SK-N-SH (cell line): Measurements from ENCODE around the gene PDE4D.

Experiments
- CTCF ChIP-seq: fragments of 200-600 bp; sonication (generic); IDR thresholded peaks from 2 replicates; pipeline ENCODE4 v1.6.1; 2017; ENCODE audit warnings: antibody characterized with exemption, mild to moderate bottlenecking, moderate library complexity
- EZH2phosphoT487 ChIP-seq: fragments of 200-600 bp; sonication (generic); IDR thresholded peaks from 2 replicates; pipeline ENCODE4 v1.6.1; 2017; ENCODE audit warnings: low read depth, mixed run types, mild to moderate bottlenecking, antibody characterized with exemption, moderate library complexity, borderline replicate concordance
- POLR2AphosphoS5 ChIP-seq: IDR thresholded peaks from 2 replicates; pipeline ENCODE4 v1.6.1; 2012; ENCODE audit warnings: low read depth, low read length
- TAF1 ChIP-seq: IDR thresholded peaks from 2 replicates; pipeline ENCODE4 v1.6.1; 2012; ENCODE audit warnings: low read depth, mild to moderate bottlenecking, low read length, moderate library complexity, borderline replicate concordance

DNA sequence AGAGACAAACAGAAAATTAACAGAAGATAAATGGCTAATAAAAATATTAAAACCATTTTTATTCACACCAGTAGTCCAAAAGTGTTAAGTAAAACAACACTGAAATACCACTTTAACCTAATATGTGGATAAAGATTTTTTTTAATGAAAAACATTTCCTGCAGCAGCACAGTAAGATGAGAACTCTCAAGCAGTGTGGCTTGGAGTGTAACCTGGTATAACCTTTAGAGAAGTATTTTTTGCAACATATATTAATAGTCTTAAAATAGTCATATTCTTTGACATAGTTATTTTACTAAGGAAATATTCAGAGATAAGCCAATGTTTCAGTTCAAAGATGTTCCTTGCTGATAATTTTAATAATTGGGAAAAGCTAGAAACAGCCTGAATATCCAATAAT lies 644.4 kb downstream of the PDE4D start:
- no peak for TF ChIP-seq TAF1
- no peak for TF ChIP-seq EZH2phosphoT487
- no peak for TF ChIP-seq POLR2AphosphoS5
- TF ChIP-seq CTCF, result no peak
